Measurements from ENCODE around the gene SNX25.
"Not testable (repeated sequence)": the region's sequence is repeated elsewhere in the genome, so short reads cannot be mapped to it uniquely, and the experiment has no call there.

SNX25 gene

GRCh38 chr4:185209031-185209851 is at the start of gene SNX25:
Gene SNX25 (plus strand): TSS chr4:185209598. CDS start chr4:185209827, 229 bp downstream.
- DNase-seq: peak; percentile 67 to 91 (median 80)

- DNase-seq: peak; percentile 4 to 42 (median 25)
Observed at GRCh38 chr4:185165605-185166063, 43.8 kb upstream of the SNX25 start.

DNA sequence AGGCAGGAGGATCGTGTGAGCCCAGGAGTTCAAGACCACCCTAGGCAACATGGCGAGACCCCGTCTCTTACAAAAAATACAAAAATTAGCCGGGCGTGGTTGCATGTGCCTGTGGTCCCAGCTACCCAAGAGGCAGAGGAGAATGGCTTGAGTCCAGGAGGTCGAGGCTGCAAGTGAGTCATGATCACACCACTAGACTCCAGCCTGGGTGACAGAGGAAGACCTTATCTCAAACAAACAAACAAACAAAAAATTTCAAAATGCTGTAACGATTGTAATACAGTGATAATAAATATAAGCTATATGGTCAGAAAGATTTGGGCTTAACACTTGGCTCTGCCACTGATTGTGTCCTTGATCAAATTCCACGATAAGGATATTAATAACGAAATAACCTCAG is 42.2 kb upstream of the SNX25 start:
- no peak for DNase-seq

DNA sequence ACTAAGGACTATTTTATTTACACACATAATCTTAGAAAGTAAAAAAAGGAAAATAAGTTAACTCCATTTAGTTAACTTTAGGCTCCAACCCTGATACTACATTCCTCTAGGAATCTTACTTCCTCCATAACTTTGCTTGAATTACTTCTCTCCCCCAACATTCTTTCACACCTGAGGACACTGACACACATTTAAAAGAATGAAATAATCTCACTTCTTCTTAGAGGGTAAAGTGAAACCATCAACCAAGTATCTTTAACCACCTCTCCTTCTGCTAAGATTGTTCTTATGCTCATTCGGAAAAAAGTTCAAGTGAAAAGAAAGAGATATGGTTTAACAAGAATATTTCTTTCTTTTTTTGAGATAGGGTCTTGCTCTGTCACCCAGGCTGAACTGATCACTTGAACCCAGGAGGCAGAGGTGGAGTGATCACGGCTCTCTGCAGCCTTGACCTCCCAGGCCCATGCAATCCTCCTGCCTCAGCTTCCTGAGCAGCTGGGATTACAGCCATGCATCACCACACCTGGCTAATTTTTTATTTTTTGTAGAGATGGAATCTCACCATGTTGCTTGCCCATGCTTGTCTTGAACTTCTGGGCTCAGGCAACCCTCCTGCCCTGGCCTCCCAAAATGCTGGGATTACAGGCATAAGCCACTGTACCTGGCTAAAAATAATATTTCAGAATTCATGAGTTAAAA is 37.9 kb upstream of the SNX25 start:
- no peak for DNase-seq

- no peak for DNase-seq
Observed at GRCh38 chr4:185179488-185179887, 29.9 kb upstream of the SNX25 start.

- no peak for DNase-seq
Observed at GRCh38 chr4:185182239-185182638, 27.2 kb upstream of the SNX25 start.

DNA sequence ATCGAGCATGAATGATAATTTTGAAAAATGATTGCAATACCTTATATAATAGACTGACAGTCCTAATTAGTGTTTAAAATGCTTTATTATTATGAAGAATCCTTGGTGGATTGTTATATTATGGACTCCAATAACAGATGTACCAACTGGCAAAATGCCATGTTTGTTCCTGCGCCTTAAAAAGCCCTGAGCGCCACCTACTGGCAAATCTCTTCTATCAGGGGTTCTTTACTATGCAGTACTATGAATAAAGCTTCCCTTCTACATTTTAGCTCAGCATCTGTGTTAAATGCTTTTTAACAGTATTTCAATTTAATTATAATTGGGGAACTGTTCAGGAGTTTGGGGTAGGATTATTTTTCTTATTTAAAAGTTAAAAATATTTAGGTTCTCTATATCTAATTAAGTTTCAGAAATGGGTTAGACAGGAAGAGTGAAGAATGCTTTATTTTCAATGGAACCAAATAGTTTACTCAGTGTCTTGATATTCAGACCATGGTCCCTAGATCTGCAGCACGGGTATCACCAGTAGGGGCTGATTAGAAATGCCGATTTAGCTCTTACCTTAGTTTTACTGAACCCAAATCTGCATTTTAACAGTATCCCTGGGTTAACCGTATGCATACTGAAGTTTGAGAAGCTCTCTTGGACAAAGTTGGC is 25.6 kb upstream of the SNX25 start:
- DNase-seq: peak; percentile 92 to 96 (median 96)

DNA sequence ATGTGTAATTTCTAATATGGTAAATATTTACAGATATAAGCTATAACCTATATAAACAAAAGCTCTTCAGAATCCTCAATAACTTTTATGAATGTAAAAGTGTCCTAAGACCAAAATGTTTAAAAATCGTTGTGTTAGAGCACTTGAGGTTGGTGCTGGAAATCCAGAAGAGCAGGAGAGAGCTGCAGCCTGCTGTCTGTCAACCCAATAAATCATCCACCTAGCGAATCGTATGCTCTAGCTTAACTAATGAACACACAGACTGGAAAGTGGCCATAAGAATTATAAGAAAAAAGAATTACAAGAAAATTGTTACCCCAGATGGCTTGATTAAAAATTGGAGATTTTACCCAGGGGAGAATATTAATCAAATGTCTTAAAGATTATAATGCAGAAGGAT is 22.6 kb upstream of the SNX25 start:
- no peak for DNase-seq

DNA sequence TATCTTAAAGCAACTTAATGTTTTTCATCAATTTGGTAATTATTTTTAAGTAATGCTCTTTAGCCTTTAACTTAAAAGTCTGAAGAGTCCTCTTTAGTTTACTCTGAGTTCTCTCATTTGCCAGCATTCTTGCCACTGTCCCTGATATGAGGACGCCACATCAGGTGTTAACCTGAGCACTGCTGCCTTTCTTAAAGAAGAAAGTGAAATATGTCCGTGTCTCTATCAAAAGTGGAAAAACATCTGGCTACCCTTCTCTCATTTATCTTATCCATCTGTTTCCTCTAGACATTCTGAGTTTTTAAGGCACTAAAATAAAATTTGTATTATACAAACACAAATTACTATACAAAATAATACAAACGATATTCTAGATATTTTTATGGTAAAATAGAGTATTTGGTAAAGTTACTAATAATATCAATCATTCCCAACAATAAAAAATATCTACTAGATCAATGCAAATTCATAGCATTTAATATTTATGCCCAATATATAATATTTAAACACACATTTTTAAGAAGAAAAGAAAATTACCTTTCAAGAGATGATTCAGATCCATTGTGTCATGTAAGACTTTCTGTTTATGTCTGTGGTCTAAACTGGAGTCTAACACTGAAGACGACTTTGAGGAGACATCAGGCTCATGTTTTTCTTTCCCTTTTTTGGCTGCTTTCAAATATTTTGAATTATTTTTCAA is 19.6 kb upstream of the SNX25 start:
- no peak for DNase-seq

DNA sequence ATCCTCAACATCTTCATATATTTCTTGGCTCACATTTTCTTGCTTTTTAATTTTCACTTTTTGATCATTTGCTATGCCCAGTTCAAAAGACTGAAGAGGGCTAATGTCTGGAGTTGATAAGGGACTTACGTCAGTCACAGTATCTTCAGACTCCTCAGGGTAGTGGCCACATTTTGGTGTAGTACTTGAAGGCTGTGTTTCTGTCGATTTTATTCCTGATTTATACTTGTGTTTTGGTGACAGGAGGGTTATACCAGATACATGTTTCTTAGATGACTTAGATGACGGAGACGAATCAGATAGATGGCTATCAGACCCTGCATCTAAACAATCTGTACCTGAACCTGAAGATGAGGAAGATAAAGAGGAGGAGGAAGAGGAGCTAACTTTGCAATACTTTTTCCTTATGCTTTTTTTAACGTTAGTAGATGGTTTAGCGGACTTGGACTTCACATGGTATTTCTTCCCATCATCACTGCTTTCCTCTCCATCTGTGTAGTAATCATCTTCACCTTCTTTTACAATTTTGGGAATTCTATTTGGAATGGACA is 19.0 kb upstream of the SNX25 start:
- DNase-seq: no peak

GRCh38 chr4:185192059-185192458 is 17.3 kb upstream of the SNX25 start:
- DNase-seq: no peak

- DNase-seq: no peak
Observed at GRCh38 chr4:185194924-185195888, 14.2 kb upstream of the SNX25 start.

DNA sequence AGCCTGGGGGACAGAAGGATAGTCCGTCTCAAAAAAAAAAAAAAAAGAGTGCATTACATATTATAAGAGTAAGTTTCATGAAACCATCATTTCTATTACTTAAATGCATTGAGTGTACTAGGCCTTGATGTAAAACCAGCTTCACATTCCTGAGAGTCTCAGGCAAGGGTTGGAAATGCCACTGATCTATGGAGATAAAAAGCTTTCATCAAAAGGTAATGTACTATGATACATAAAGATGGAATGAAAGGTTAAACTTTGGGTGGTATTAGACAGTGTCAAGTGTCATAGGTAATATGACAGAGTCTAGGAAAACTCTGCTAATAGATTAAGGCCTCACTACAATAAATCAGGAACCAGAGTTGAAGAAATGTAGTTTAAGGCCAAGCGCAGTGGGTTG is 13.0 kb upstream of the SNX25 start:
- DNase-seq: no peak

- not testable (repeated sequence) for DNase-seq
Observed at GRCh38 chr4:185198189-185198588, 11.2 kb upstream of the SNX25 start.

- peak; percentile 30 to 36 (median 35) for DNase-seq
Observed at GRCh38 chr4:185201977-185202962, 7.1 kb upstream of the SNX25 start.

GRCh38 chr4:185202984-185203485 is 6.4 kb upstream of the SNX25 start:
- no peak for DNase-seq

GRCh38 chr4:185203486-185204237 is 5.7 kb upstream of the SNX25 start, which contains the start of gene CFAP97:
Gene CFAP97 (minus strand): TSS chr4:185204000. CDS start chr4:185191196, 12,804 bp downstream.
- DNase-seq: peak; percentile 86 to 94 (median 91)

GRCh38 chr4:185204238-185204910 is 5.0 kb upstream of the SNX25 start:
- DNase-seq: no peak

All from suppressor macrophage treated with lipopolysaccharide for 1 hour (primary cell).